Neuronal stem cell (in vitro differentiated cells): Measurements from ENCODE around the gene PCED1A.
A peak's percentile ranks its signal among the peaks of the same experiment; 100 is the strongest.

Experiments
- DNase-seq: peaks from one replicate; pipeline ENCODE4 v3.0.0-alpha.2; 2013; ENCODE audit warnings: low spot score
- H2AFZ ChIP-seq: one replicate; pipeline ENCODE4 v1.6.1; 2013; ENCODE audit warnings: mild to moderate bottlenecking, low read length, inconsistent platforms
- H2AK5ac ChIP-seq: 2 replicates; pipeline ENCODE4 v1.6.1; 2013; ENCODE audit warnings: low read depth, mild to moderate bottlenecking, inconsistent platforms, low read length, moderate library complexity, mixed read lengths
- H2BK120ac ChIP-seq: 2 replicates; pipeline ENCODE4 v1.6.1; 2013; ENCODE audit warnings: low read depth, mild to moderate bottlenecking, inconsistent platforms, low read length, moderate library complexity, mixed read lengths
- H2BK12ac ChIP-seq: one replicate; pipeline ENCODE4 v1.6.1; 2013; ENCODE audit warnings: low read length, inconsistent platforms
- H2BK15ac ChIP-seq: 2 replicates; pipeline ENCODE4 v1.6.1; 2013; ENCODE audit warnings: mild to moderate bottlenecking, low read length, inconsistent platforms, mixed read lengths
- H2BK5ac ChIP-seq: one replicate; pipeline ENCODE4 v1.6.1; 2013; ENCODE audit warnings: inconsistent platforms, mild to moderate bottlenecking, low read length, moderate library complexity
- H3K14ac ChIP-seq: one replicate; pipeline ENCODE4 v1.6.1; 2013; ENCODE audit warnings: low read length, inconsistent platforms
- H3K18ac ChIP-seq: 2 replicates; pipeline ENCODE4 v1.6.1; 2013; ENCODE audit warnings: low read length, inconsistent platforms
- H3K23ac ChIP-seq: 2 replicates; pipeline ENCODE4 v1.6.1; 2013; ENCODE audit warnings: low read depth, mild to moderate bottlenecking, mixed read lengths, low read length, inconsistent platforms; ENCODE audit not compliant: poor library complexity
- H3K27ac ChIP-seq: replicated peaks from 3 replicates; pipeline ENCODE4 v1.5.1; 2013; ENCODE audit warnings: low read length, inconsistent platforms
- H3K27me3 ChIP-seq, 3 experiments: 2 replicates each; pipeline ENCODE4 v1.6.1; 2013; ENCODE audit warnings: low read length in 3 of 3, mild to moderate bottlenecking in 2 of 3, inconsistent platforms in 1 of 3, low read depth in 1 of 3, mixed read lengths in 1 of 3, moderate library complexity in 1 of 3; ENCODE audit not compliant: control insufficient read depth in 3 of 3, insufficient read depth in 3 of 3
- H3K36me3 ChIP-seq, 2 donors: replicated peaks in 1 of 2; 2 replicates each; pipeline ENCODE4 v1.6.1; 2013; ENCODE audit warnings: low read length in 2 of 2; ENCODE audit not compliant: control insufficient read depth in 2 of 2, insufficient read depth in 2 of 2
- H3K4ac ChIP-seq: 2 replicates; pipeline ENCODE4 v1.6.1; 2013; ENCODE audit warnings: inconsistent platforms, mild to moderate bottlenecking, low read length, moderate library complexity
- H3K4me1 ChIP-seq, 2 donors: 1 replicate in 1 of 2; 2 replicates in 1 of 2; pipeline ENCODE4 v1.6.1; 2013; ENCODE audit warnings: low read length in 2 of 2, low read depth in 1 of 2; ENCODE audit not compliant: control insufficient read depth in 2 of 2, insufficient read depth in 1 of 2
- H3K4me2 ChIP-seq: one replicate; pipeline ENCODE4 v1.6.1; 2013; ENCODE audit warnings: mild to moderate bottlenecking, low read length, inconsistent platforms; ENCODE audit not compliant: insufficient read depth, poor library complexity, severe bottlenecking
- H3K4me3 ChIP-seq, 2 donors: 2 replicates each; pipeline ENCODE4 v1.5.1; 2013; ENCODE audit warnings: low read length in 2 of 2, mild to moderate bottlenecking in 2 of 2, inconsistent platforms in 1 of 2, moderate library complexity in 1 of 2
- H3K79me1 ChIP-seq: one replicate; pipeline ENCODE4 v1.6.1; 2013; ENCODE audit warnings: low read depth, mild to moderate bottlenecking, inconsistent platforms, low read length, moderate library complexity
- H3K9ac ChIP-seq: one replicate; pipeline ENCODE4 v1.6.1; 2013; ENCODE audit warnings: mild to moderate bottlenecking, low read depth, low read length, inconsistent platforms; ENCODE audit not compliant: poor library complexity
- H3K9me3 ChIP-seq, 2 donors: replicated peaks in 1 of 2; 2 replicates each; pipeline versions ENCODE3 to v1.6.1; 2013; ENCODE audit warnings: low read length in 2 of 2, mild to moderate bottlenecking in 2 of 2, inconsistent platforms in 1 of 2, low read depth in 1 of 2, mixed read lengths in 1 of 2, moderate library complexity in 1 of 2; ENCODE audit not compliant: control insufficient read depth in 2 of 2, insufficient read depth in 1 of 2
- H4K8ac ChIP-seq: one replicate; pipeline ENCODE4 v1.6.1; 2013; ENCODE audit warnings: low read depth, mild to moderate bottlenecking, inconsistent platforms, low read length, moderate library complexity
- H4K91ac ChIP-seq: one replicate; pipeline ENCODE4 v1.6.1; 2013; ENCODE audit warnings: low read length, low read depth, mild to moderate bottlenecking, inconsistent platforms; ENCODE audit not compliant: poor library complexity
- WGBS, 2 donors: extraction: QIAGEN DNeasy Blood & Tissue Kit; methylation state at CpG; one replicate each; pipeline ENCODE4 v1.1.7; 2013; ENCODE audit warnings: missing lambda C conversion rate in 2 of 2, mixed read lengths in 1 of 2; ENCODE audit not compliant: insufficient read length in 2 of 2, insufficient replicate concordance in 1 of 2; ENCODE audit errors: extremely low coverage in 2 of 2; 5-methylcytosine and 5-hydroxymethylcytosine counted together

Gene PCED1A

DNA sequence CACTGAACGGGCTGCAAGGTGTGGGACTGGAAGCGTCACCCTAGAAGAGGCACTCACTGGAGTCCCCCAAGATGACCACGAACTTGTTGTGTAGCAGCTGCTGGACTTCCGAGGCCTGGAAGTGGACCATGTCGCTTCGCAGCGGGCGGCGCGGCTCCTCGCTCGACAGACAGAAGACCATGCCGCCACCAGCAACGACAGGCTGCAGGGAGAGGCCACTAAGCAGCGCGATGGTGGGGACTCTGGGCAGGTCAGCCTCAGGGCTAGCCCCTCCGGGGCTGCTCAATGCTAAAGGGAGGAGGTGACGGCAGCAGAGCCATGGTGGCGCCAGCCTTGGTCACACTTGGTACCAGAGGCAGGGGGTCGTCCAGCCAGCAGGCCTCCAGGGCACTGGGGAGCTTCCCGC, 720 bp downstream of the PCED1A start:
- peak overlapping the region; percentile 91 for H2AK5ac ChIP-seq
- DNase-seq, result no peak
- H3K9me3 ChIP-seq, result peaks cover 0 to 4% of the 10 kb centered on the region in 2 donors
- peak overlapping the region; percentile 99 for H3K14ac ChIP-seq
- peak overlapping the region; percentile 98 for H3K23ac ChIP-seq
- H2BK5ac ChIP-seq, result no peak overlapping the region
- peak overlapping the region; percentile 96 for H2BK15ac ChIP-seq
- peak overlapping the region; percentile 100 for H2AFZ ChIP-seq
- peak overlapping the region; percentile 89 for H3K9ac ChIP-seq
- peak overlapping the region; percentile 99 for H3K18ac ChIP-seq
- H3K79me1 ChIP-seq, result peaks cover 3% of the 10 kb centered on the region
- H3K4ac ChIP-seq, result no peak overlapping the region
- H4K8ac ChIP-seq, result no peak overlapping the region
- H3K4me1 ChIP-seq, result peaks cover 7 to 13% of the 10 kb centered on the region in 2 donors
- H2BK120ac ChIP-seq, result no peak overlapping the region
- no peak overlapping the region for H2BK12ac ChIP-seq
- peak overlapping the region; percentile 85 to 91 for H3K4me3 ChIP-seq
- H3K36me3 ChIP-seq, result peaks cover 13 to 45% of the 10 kb centered on the region in 2 donors
- peak overlapping the region; percentile 94 for H4K91ac ChIP-seq
- peak overlapping the region; percentile 92 for H3K4me2 ChIP-seq
- no CpG with 5 or more reads among the region's 21 CpGs for WGBS, 2 donors
- H3K27ac ChIP-seq, result no peak overlapping the region
- H3K27me3 ChIP-seq, result no peaks in the 10 kb centered on the region

DNA sequence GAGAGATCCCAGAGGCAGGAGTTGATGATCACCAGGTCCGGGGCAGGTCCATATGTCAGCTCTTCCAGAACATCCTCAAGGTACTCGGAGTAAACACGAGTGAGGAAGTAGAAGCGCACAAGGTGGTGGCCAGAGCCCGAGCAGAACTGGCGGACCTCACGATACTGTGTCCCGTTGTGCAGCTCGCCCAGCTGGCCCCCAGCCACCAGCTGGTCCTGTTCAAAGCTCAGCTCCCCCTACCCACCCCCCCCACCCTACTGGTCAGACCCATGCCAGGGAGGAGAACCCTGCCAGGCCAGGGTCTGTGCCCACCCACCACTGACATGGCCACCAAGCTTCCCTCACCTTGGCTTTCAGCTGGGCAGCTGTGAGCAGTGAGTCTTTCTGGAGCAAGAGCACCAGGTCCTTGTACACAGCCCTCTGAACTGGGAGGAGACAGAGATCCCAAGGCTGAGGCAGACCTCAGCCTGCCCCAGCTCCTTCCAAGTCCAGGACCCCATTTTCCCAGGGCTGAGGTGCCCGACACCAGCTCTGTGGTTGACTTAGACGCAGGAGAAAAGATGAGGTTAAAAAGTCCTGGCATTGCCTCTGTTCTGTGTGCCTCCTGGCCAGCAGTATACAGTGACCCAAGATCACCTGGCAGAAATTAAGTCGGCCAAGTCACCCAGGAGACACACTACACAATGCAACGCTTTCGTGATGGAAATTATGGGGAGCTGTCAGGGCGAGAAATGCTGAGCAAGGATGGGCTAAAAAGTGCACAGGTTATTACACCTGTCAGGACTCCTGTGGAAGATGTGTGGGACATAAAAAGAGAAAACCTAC, 1.4 kb downstream of the PCED1A start:
- H3K4ac ChIP-seq, result no peak overlapping the region
- peaks cover 7 to 12% of the 10 kb centered on the region in 2 donors for H3K4me1 ChIP-seq
- H3K18ac ChIP-seq, result no peak overlapping the region
- peaks cover 3% of the 10 kb centered on the region for H3K79me1 ChIP-seq
- H3K9me3 ChIP-seq, result peaks cover 0 to 4% of the 10 kb centered on the region in 2 donors
- H2AK5ac ChIP-seq, result peak overlapping the region; percentile 12
- H3K9ac ChIP-seq, result no peak overlapping the region
- no CpG with 5 or more reads among the region's 15 CpGs for WGBS, 2 donors
- no peak overlapping the region for H2AFZ ChIP-seq
- H3K4me2 ChIP-seq, result no peak overlapping the region
- no peak overlapping the region for H2BK5ac ChIP-seq
- H2BK15ac ChIP-seq, result no peak overlapping the region
- H2BK12ac ChIP-seq, result no peak overlapping the region
- H3K27ac ChIP-seq, result no peak overlapping the region
- H4K91ac ChIP-seq, result no peak overlapping the region
- H3K4me3 ChIP-seq, result no peak overlapping the region
- no peak overlapping the region for H2BK120ac ChIP-seq
- DNase-seq, result no peak
- H4K8ac ChIP-seq, result no peak overlapping the region
- H3K36me3 ChIP-seq, result peaks cover 13 to 45% of the 10 kb centered on the region in 2 donors
- H3K23ac ChIP-seq, result no peak overlapping the region
- no peaks in the 10 kb centered on the region for H3K27me3 ChIP-seq
- no peak overlapping the region for H3K14ac ChIP-seq

DNA sequence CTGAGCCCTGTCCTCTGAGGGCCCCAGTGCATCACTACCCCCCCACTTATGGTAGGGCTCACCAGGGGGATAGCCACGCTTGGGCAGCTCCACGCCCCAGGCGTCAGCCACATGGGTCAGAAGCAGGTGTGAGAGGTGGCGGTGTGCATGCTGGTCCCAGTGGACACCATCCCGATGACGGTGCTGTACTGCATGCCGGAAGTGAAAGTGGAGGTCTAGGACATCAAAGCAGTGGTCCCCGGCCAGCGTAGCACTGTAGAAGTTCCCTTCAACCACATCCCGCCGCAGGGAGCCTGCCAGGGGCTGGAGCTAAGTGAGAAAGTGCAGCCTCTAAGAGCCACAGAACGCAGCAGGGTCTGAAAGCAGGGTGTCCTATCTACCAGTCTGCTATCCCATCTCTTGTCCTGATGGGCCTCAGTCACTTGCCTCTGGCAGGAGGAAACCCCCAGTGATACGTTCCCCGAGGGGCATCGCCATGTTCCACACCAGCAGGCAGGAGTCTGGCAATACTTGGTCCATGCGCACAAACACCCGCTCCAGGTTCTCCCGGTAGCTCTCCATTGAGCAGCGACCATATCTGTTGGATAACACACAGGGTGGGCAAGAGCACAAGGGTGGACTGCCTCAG, 2.2 kb downstream of the PCED1A start:
- no peak overlapping the region for H2AFZ ChIP-seq

More for the DNA sequence above, 2.2 kb downstream of the PCED1A start:
- WGBS, 2 donors, result no CpG with 5 or more reads among the region's 19 CpGs
- no peak for DNase-seq
- Histone ChIP-seq H3K27ac (no peak overlapping the region), H3K4me1 (peaks cover 7 to 12% of the 10 kb centered on the region in 2 donors), H4K91ac (no peak overlapping the region), H2AK5ac (no peak overlapping the region), H4K8ac (no peak overlapping the region), H2BK12ac (no peak overlapping the region), H3K27me3 (no peaks in the 10 kb centered on the region), H3K4me3 (no peak overlapping the region), H2BK120ac (no peak overlapping the region), H3K79me1 (peaks cover 3% of the 10 kb centered on the region), H3K9ac (peak overlapping the region; percentile 24), H3K23ac (no peak overlapping the region), H3K9me3 (peaks cover 0 to 4% of the 10 kb centered on the region in 2 donors), H2BK15ac (no peak overlapping the region), H3K18ac (no peak overlapping the region), H3K36me3 (peaks cover 13 to 45% of the 10 kb centered on the region in 2 donors), H3K14ac (no peak overlapping the region), H2BK5ac (no peak overlapping the region), H3K4me2 (no peak overlapping the region), H3K4ac (no peak overlapping the region)
